Right lobe of liver (tissue), 6 donors: ENCODE data around the gene MROH2B. TPM values are rescaled to one million over a fixed set of nuclear protein-coding genes. Genes with fewer than 3 reads are reported as not detected.

Experiments
- ATAC-seq, 4 donors: fragments of 200-7000 bp; cut with Tn5 transposase; one replicate each; pipeline ENCODE4 v1.9.1; 2020; ENCODE audit warnings: mild to moderate bottlenecking in 4 of 4, moderate library complexity in 4 of 4
- DNase-seq, 3 donors: peaks; one replicate each; pipeline ENCODE4 v3.0.0-alpha.2; 2020
- H3K27ac ChIP-seq, 3 donors: fragments of 200-600 bp; one replicate each; pipeline ENCODE4 v1.8.0; 2022
- H3K27me3 ChIP-seq, 2 donors: fragments of 200-600 bp; one replicate each; pipeline ENCODE4 v1.8.0; 2022
- H3K36me3 ChIP-seq, 4 donors: fragments of 200-600 bp; sonication (generic) in 1 of 4; one replicate each; pipeline versions ENCODE4 v1.5.1 to v1.8.0; 2017 to 2022; ENCODE audit warnings: control low read depth in 1 of 4
- H3K4me1 ChIP-seq, 4 donors: fragments of 200-600 bp; sonication (generic) in 1 of 4; one replicate each; pipeline versions ENCODE4 v1.5.1 to v1.8.0; 2017 to 2022; ENCODE audit warnings: control low read depth in 1 of 4
- H3K4me3 ChIP-seq, 3 donors: fragments of 200-600 bp; one replicate each; pipeline ENCODE4 v1.8.0; 2022
- H3K9me3 ChIP-seq, 4 donors: fragments of 200-600 bp; sonication (generic) in 1 of 4; one replicate each; pipeline versions ENCODE4 v1.5.1 to v1.8.0; 2017 to 2022; ENCODE audit warnings: control low read depth in 1 of 4
- POLR2A ChIP-seq: fragments of 450-650 bp; IDR thresholded peaks from one replicate; pipeline ENCODE4 v1.6.1; 2017; ENCODE audit warnings: antibody characterized with exemption, mild to moderate bottlenecking
- WGBS: methylation state at CpG from one replicate; pipeline ENCODE4 v1.1.6; 2018; ENCODE audit warnings: low coverage, low lambda C conversion rate; ENCODE audit not compliant: insufficient coverage; ENCODE audit errors: missing lambda C conversion rate; 5-methylcytosine and 5-hydroxymethylcytosine counted together
- intact Hi-C, 2 donors: fragments of 100-400 bp; cut with DNase I; formaldehyde crosslinking; loops; one replicate each; pipeline versions ENCODE4 v1.11.2 to v1.14.1; 2022
- small RNA-seq, 2 experiments: library from RNA; depleted of rRNA; stranded (forward); fragments of <200 nt; gene quantifications; one replicate each; pipeline ENCODE3, GENCODE V24; 2016
- total RNA-seq, 6 experiments: library from RNA; depleted of rRNA in 2 of 6; stranded (reverse); fragments of >200 nt in 2 of 6; fragmentation: NEBNext Ultra II Directional in 3 of 6; extraction: Animal tissue kit (Norgen Biotek cat#: 25700) in 3 of 6; gene quantifications; one replicate each; pipeline versions ENCODE4 v1.1.0 to v1.2.4, GENCODE V29; 2016 to 2023
- TF ChIP-seq, protein P1 (sequence below), 4 donors: fragments of 200-600 bp in 3 of 4; fragments of 450-650 bp in 1 of 4; IDR thresholded peaks; one replicate each; pipeline versions ENCODE4 v1.5.1 to v1.8.0; 2016 to 2022; ENCODE audit warnings: antibody characterized with exemption in 4 of 4, mild to moderate bottlenecking in 2 of 4
- donor health status: DM: no; HTN: yes; CAD: no.
- donor health status: DM: no; HTN: no; CAD: no.
- donor health status: DM: no; HTN: no; CAD: no.
- donor health status: DM: no; HTN: yes; CAD: no.
- donor health status: DM: no; HTN: yes; CAD: no.

The MROH2B gene
- total RNA-seq, 6 experiments from 2014 or later: 0.73 to 0.84 TPM; not detected in 4

DNA sequence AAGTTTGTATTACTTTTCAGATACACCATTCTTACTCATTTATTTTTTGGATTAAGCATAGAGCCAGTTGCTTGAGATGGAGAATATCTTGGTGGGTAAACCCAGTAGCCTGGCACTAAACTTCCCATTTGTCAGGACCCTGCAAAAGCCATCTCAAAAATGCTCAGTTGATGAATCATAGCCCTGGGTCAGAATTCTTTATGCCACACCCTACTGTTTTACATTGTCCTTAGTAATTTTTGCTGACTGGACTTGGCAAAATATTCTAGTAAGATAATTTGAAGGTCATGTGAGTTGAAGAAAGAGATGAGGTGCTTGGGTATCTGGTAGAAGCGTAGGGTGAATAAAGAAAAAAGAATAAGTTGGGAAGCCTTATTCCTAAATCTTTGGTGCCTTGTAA lies 111.1 kb downstream of the MROH2B start:
- H3K27me3 ChIP-seq: no peaks in the 10 kb centered on the region
- H3K4me3 ChIP-seq: no peak overlapping the region
- no peak overlapping the region for H3K27ac ChIP-seq
- no peaks in the 10 kb centered on the region for H3K36me3 ChIP-seq
- DNase-seq (no peak), ATAC-seq (no peak)
- intact Hi-C loops: no loop called here
- WGBS: 100% methylated on average over 1 of the region's 1 CpG
- no peaks in the 10 kb centered on the region for H3K9me3 ChIP-seq
- no peaks in the 10 kb centered on the region for H3K4me1 ChIP-seq
- TF ChIP-seq POLR2A: no peak
- TF ChIP-seq, protein P1, sequence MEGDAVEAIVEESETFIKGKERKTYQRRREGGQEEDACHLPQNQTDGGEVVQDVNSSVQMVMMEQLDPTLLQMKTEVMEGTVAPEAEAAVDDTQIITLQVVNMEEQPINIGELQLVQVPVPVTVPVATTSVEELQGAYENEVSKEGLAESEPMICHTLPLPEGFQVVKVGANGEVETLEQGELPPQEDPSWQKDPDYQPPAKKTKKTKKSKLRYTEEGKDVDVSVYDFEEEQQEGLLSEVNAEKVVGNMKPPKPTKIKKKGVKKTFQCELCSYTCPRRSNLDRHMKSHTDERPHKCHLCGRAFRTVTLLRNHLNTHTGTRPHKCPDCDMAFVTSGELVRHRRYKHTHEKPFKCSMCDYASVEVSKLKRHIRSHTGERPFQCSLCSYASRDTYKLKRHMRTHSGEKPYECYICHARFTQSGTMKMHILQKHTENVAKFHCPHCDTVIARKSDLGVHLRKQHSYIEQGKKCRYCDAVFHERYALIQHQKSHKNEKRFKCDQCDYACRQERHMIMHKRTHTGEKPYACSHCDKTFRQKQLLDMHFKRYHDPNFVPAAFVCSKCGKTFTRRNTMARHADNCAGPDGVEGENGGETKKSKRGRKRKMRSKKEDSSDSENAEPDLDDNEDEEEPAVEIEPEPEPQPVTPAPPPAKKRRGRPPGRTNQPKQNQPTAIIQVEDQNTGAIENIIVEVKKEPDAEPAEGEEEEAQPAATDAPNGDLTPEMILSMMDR (IDR thresholded peaks at IDR 0.05): no peak

DNA sequence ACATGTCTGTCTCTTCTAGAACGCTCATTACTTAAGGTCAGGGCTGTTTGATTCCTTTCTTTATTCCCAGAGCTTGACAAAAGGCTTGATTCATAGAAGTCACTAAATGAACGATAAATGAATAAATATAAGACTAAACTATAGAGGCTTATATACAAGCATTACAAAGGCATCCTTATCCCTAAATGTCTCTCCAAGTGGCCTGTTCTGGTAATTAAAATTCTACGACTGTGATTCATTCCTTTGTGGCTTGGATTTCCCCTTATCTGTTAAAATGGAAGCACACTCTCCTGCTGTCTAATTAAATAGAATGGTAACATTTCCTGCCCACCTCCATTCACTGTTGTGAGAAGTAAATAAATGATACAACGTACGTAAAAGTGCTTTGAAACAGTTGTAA lies 112.3 kb downstream of the MROH2B start:
- Histone ChIP-seq H3K4me3 (no peak overlapping the region), H3K27me3 (no peaks in the 10 kb centered on the region), H3K36me3 (no peaks in the 10 kb centered on the region), H3K4me1 (no peaks in the 10 kb centered on the region), H3K27ac (no peak overlapping the region), H3K9me3 (no peaks in the 10 kb centered on the region)
- 91% methylated on average over 5 of the region's 5 CpGs for WGBS
- intact Hi-C loops: no loop called here
- DNase-seq (no peak), ATAC-seq (no peak)
- no peak for TF ChIP-seq POLR2A
- TF ChIP-seq, protein P1 (IDR thresholded peaks at IDR 0.05): no peak

DNA sequence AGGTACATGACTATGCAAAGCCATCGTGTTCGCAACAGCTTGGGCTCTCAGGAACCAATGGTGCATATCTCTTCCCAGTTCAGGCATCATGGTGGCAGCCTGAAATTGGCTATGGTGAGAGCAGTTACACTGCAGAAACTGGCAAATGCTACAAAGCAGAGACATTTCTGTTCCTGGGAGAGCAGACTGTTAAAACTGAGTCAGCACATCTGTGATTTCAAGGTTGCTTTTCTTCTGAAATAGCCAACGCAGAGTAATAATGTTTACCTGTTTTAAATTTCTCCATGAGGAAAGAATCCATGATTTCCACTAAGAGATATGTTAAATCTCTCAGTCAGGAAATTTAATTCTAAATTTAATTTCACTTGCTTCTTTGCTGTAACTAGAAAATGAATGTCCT lies 114.1 kb downstream of the MROH2B start:
- intact Hi-C loops: no loop called here
- H3K27ac ChIP-seq: no peak overlapping the region

DNA sequence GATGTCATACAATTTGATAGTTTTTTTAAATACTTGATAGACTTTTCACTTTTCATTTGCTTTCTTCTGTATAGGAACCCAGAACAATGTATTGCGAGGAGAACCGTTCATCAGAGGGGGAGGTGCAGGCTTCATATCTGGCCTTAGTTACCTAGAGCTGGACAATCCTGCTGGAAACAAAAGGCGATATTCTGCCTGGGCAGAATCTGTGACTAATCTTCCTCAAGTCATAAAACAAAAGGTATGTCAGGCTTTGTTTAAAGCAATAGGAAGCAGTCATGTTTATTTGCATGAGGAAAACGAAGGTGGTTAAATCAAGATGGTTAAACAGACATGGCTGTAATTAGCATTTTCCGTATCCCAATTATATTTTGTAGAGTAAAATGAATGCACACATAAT lies 115.8 kb downstream of the MROH2B start:
- no peak for DNase-seq
- Histone ChIP-seq H3K36me3 (no peaks in the 10 kb centered on the region), H3K4me3 (no peak overlapping the region), H3K27me3 (no peaks in the 10 kb centered on the region), H3K27ac (no peak overlapping the region), H3K9me3 (no peaks in the 10 kb centered on the region), H3K4me1 (no peaks in the 10 kb centered on the region)
- TF ChIP-seq, protein P1 (IDR thresholded peaks at IDR 0.05): no peak
- no peak for TF ChIP-seq POLR2A
- intact Hi-C loops: no loop called here
- ATAC-seq: no peak
- WGBS: 81% methylated on average over 5 of the region's 5 CpGs

More for the DNA sequence above, 114.1 kb downstream of the MROH2B start:
- no peak for DNase-seq
- H3K4me1 ChIP-seq: no peaks in the 10 kb centered on the region
- TF ChIP-seq, protein P1 (IDR thresholded peaks at IDR 0.05): no peak
- no peak for TF ChIP-seq POLR2A
- 88% methylated on average over 3 of the region's 3 CpGs for WGBS
- H3K27me3 ChIP-seq: no peaks in the 10 kb centered on the region
- H3K9me3 ChIP-seq: no peaks in the 10 kb centered on the region
- ATAC-seq: no peak
- H3K4me3 ChIP-seq: no peak overlapping the region
- no peaks in the 10 kb centered on the region for H3K36me3 ChIP-seq

Small RNA genes within 50 kb of the gene (small RNA-seq; reads per million reads assigned to genes)
- gene AC114967.1: 0 reads per million in 2 experiments

Other genes starting within 250 kb of the MROH2B start
- gene RPL37, start 236.1 kb downstream of the MROH2B start, total RNA-seq: 100 to 1,000 TPM in 4 of 6 experiments, 10 to 100 TPM in 2; 36.5 to 472 (median 400) TPM
- gene CARD6, start 230.0 kb downstream of the MROH2B start, total RNA-seq: 1 to 10 TPM; 3.0 to 6.2 (median 3.3) TPM
- 100 to 1,000 TPM in 3 of 6 experiments, 10 to 100 TPM in 3; 49.0 to 191 (median 90.0) TPM for gene C7, start 161.8 kb downstream of the MROH2B start, total RNA-seq
- gene C6, start 142.2 kb upstream of the MROH2B start, total RNA-seq: 100 to 1,000 TPM; 284 to 753 (median 402) TPM